Erythroblast (primary cell): ENCODE data around the gene WWC1.

ENCODE experiments used
- GATA1 ChIP-seq: IDR thresholded peaks from 2 replicates; pipeline ENCODE4 v1.6.1; 2011; ENCODE audit warnings: low read depth, mild to moderate bottlenecking, control low read depth, low read length, moderate library complexity
- POLR2A ChIP-seq: IDR thresholded peaks from 2 replicates; pipeline ENCODE4 v1.6.1; 2011; ENCODE audit warnings: mild to moderate bottlenecking, low read length

DNA sequence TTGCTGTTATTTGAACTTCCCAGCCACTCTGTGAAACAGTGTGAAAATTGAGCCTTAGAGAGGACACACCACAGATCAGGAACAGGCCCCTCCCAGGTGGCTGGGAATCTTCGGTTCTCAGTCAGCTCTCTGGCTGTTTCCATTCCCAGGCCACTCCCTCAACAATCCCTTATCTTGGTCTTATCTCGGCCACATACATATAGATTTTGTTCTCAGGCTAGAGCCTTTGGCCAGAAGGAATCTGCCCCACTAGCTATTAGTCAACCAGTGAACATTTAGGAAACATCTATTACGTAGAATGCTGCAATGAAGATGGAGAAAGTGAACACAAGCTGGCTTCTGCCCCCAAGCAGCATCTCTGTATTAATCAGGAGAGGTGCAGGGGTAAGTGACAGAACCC lies 21.0 kb upstream of the WWC1 start:
- TF ChIP-seq POLR2A = no peak
- TF ChIP-seq GATA1 = no peak
